ENCODE data around the gene LMF1.
A peak's percentile ranks its signal among the peaks of the same experiment; 100 is the strongest.

DNA sequence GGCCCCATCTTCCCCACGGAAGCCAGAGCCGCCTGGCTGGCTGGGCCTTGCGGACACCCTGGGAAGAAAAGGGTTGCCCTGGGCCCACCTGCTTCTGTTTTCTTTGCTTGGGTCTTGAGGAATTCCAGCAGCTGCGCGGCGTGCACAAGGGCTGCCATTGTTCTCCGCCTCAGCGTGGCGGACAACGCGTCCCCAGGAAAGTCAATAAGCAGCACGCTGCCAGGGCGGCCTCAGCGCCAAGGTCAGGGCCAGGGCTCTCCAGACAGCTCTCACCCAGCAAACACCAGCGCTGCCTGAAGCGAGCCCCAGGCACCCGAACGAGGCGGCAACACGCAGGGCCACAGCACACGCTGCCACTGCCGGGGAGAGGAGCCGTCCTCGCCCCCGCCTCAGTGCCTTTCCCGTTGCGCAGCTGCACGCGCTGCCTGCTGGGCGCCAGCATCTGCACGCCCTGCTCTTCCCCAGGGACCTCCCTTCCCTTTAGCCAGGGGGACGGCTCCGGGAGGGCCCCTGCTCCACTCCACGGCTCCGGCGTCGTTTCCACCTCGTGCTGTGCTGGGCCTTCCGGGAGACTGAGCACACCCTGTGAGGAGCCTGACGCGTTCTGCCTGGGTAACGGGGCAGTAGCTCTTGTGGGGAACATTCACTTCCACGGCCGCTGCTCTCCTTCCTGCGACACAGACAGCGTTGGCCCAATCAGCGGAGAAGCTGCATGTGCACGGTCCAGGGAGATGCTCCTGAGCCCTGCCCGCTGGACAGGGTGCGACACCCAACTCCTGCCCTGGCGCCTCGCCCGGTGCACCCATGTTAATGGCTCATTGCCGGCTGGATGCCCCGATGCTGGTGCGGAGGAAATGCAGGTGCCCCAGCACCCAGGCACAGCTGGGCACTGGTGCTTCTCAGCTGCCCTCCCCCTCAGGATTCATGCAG, 57.8 kb downstream of the LMF1 start:
- TF ChIP-seq, protein P1, sequence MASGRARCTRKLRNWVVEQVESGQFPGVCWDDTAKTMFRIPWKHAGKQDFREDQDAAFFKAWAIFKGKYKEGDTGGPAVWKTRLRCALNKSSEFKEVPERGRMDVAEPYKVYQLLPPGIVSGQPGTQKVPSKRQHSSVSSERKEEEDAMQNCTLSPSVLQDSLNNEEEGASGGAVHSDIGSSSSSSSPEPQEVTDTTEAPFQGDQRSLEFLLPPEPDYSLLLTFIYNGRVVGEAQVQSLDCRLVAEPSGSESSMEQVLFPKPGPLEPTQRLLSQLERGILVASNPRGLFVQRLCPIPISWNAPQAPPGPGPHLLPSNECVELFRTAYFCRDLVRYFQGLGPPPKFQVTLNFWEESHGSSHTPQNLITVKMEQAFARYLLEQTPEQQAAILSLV (CRISPR knock-in tag; IDR thresholded peaks at IDR 0.05; ENCODE audit: borderline replicate concordance): peak; percentile 83; the same call in 1 of the 2 replicates
- TF ChIP-seq, protein P2, sequence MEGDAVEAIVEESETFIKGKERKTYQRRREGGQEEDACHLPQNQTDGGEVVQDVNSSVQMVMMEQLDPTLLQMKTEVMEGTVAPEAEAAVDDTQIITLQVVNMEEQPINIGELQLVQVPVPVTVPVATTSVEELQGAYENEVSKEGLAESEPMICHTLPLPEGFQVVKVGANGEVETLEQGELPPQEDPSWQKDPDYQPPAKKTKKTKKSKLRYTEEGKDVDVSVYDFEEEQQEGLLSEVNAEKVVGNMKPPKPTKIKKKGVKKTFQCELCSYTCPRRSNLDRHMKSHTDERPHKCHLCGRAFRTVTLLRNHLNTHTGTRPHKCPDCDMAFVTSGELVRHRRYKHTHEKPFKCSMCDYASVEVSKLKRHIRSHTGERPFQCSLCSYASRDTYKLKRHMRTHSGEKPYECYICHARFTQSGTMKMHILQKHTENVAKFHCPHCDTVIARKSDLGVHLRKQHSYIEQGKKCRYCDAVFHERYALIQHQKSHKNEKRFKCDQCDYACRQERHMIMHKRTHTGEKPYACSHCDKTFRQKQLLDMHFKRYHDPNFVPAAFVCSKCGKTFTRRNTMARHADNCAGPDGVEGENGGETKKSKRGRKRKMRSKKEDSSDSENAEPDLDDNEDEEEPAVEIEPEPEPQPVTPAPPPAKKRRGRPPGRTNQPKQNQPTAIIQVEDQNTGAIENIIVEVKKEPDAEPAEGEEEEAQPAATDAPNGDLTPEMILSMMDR (CRISPR knock-in tag; IDR thresholded peaks at IDR 0.05): peak; percentile 31; the same call in 1 of the 2 replicates
- TF ChIP-seq MTA3 (CRISPR knock-in tag; IDR thresholded peaks at IDR 0.05) (no peak), ESRRA (CRISPR knock-in tag; IDR thresholded peaks at IDR 0.05; ENCODE audit: low read depth) (peak; percentile 58; the same call in 1 of the 2 replicates), ISL2 (CRISPR knock-in tag; IDR thresholded peaks at IDR 0.05) (0 out of 2 replicates have a peak, but pooled peaks have one; percentile 28), ZNF775 (CRISPR knock-in tag; IDR thresholded peaks at IDR 0.05; ENCODE audit: borderline replicate concordance) (no peak), ZNF124 (CRISPR knock-in tag; IDR thresholded peaks at IDR 0.05) (0 out of 2 replicates have a peak, but pooled peaks have one; percentile 54), ZNF224 (CRISPR knock-in tag; IDR thresholded peaks at IDR 0.05) (no peak), RAD21 (CRISPR knock-in tag; IDR thresholded peaks at IDR 0.05) (no peak), FOSL2 (CRISPR knock-in tag; IDR thresholded peaks at IDR 0.05) (peak; percentile 71), CCAR2 (optimal IDR thresholded peaks at IDR 0.05; ENCODE audit: low read depth, low read length) (no peak)
- TF ChIP-seq, protein P3, sequence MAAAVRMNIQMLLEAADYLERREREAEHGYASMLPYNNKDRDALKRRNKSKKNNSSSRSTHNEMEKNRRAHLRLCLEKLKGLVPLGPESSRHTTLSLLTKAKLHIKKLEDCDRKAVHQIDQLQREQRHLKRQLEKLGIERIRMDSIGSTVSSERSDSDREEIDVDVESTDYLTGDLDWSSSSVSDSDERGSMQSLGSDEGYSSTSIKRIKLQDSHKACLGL (CRISPR knock-in tag; IDR thresholded peaks at IDR 0.05): peak; percentile 65; the same call in 1 of the 2 replicates
- TF ChIP-seq, protein P4, sequence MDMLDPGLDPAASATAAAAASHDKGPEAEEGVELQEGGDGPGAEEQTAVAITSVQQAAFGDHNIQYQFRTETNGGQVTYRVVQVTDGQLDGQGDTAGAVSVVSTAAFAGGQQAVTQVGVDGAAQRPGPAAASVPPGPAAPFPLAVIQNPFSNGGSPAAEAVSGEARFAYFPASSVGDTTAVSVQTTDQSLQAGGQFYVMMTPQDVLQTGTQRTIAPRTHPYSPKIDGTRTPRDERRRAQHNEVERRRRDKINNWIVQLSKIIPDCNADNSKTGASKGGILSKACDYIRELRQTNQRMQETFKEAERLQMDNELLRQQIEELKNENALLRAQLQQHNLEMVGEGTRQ (IDR thresholded peaks at IDR 0.05; ENCODE audit: low read depth, low read length): no peak
- TF ChIP-seq, protein P4 (CRISPR knock-in tag; IDR thresholded peaks at IDR 0.05; ENCODE audit: borderline replicate concordance): no peak

All from HepG2 (cell line).